LNCaP clone FGC (cell line): ENCODE data around the gene USP34.

Experiments
- DNase-seq: peaks from one replicate; pipeline ENCODE4 v3.0.0-alpha.2; 2011; ENCODE audit warnings: low read depth
- H3K4me3 ChIP-seq: 2 replicates; pipeline ENCODE4 v1.5.1; 2011; ENCODE audit warnings: mild to moderate bottlenecking, low read depth, low read length, control low read depth
- CTCF ChIP-seq: IDR thresholded peaks from 2 replicates; pipeline ENCODE4 v1.5.1; 2012; ENCODE audit warnings: mild to moderate bottlenecking; ENCODE audit not compliant: control insufficient read depth, insufficient read depth; ENCODE audit errors: extremely low read depth

Gene USP34

GRCh38 chr2:61253136-61253535, 217.8 kb downstream of the USP34 start:
- no peak for TF ChIP-seq CTCF
- DNase-seq: no peak
- no peak overlapping the region for H3K4me3 ChIP-seq

GRCh38 chr2:61252031-61252430, 218.9 kb downstream of the USP34 start:
- no peak for TF ChIP-seq CTCF
- no peak for DNase-seq
- H3K4me3 ChIP-seq: no peak overlapping the region

- no peak for TF ChIP-seq CTCF
- DNase-seq: no peak
- H3K4me3 ChIP-seq: no peak overlapping the region
Observed at GRCh38 chr2:61249521-61250071, 221.3 kb downstream of the USP34 start.

GRCh38 chr2:61247204-61247812, 223.6 kb downstream of the USP34 start:
- H3K4me3 ChIP-seq: no peak overlapping the region
- DNase-seq: no peak
- no peak for TF ChIP-seq CTCF

- H3K4me3 ChIP-seq: no peak overlapping the region
- DNase-seq: peak; percentile 6
- TF ChIP-seq CTCF: no peak
Observed at GRCh38 chr2:61244694-61245093, 226.2 kb downstream of the USP34 start.

GRCh38 chr2:61241266-61241665, 229.6 kb downstream of the USP34 start:
- no peak overlapping the region for H3K4me3 ChIP-seq
- no peak for TF ChIP-seq CTCF

More at GRCh38 chr2:61241266-61241665, 229.6 kb downstream of the USP34 start:
- no peak for DNase-seq
